GM12875 (cell line): ENCODE measurements around the gene FAM83E.
"Not testable (repeated sequence)": the region's sequence is repeated elsewhere in the genome, so short reads cannot be mapped to it uniquely, and the experiment has no call there.

Source experiments
- H3K4me3 ChIP-seq: one replicate; pipeline ENCODE4 v1.5.1; 2011; ENCODE audit warnings: low read depth, low read length, control low read depth
- CTCF ChIP-seq: IDR thresholded peaks from 2 replicates; pipeline ENCODE4 v1.5.1; 2011; ENCODE audit warnings: low read depth, mild to moderate bottlenecking, control low read depth, inconsistent platforms, low read length, moderate library complexity, borderline replicate concordance; ENCODE audit not compliant: insufficient read depth

Gene FAM83E

GRCh38 chr19:48582168-48582567 is 32.7 kb downstream of the FAM83E start:
- no peak for TF ChIP-seq CTCF

GRCh38 chr19:48578891-48579290 is 36.0 kb downstream of the FAM83E start:
- no peak overlapping the region for H3K4me3 ChIP-seq
- TF ChIP-seq CTCF = no peak

More at GRCh38 chr19:48582168-48582567, 32.7 kb downstream of the FAM83E start:
- H3K4me3 ChIP-seq = no peak overlapping the region

GRCh38 chr19:48577908-48578307 is 37.0 kb downstream of the FAM83E start:
- not testable (repeated sequence) for H3K4me3 ChIP-seq

- no peak for TF ChIP-seq CTCF
- H3K4me3 ChIP-seq = no peak overlapping the region
Measured at GRCh38 chr19:48575931-48576622, 38.8 kb downstream of the FAM83E start.

GRCh38 chr19:48573163-48573505 is 41.7 kb downstream of the FAM83E start:
- H3K4me3 ChIP-seq = no peak overlapping the region
- no peak for TF ChIP-seq CTCF

GRCh38 chr19:48571378-48572162 is 43.3 kb downstream of the FAM83E start:
- TF ChIP-seq CTCF = no peak
- H3K4me3 ChIP-seq = no peak overlapping the region

GRCh38 chr19:48569814-48570213 is 45.1 kb downstream of the FAM83E start:
- TF ChIP-seq CTCF = no peak

More at GRCh38 chr19:48569814-48570213, 45.1 kb downstream of the FAM83E start:
- H3K4me3 ChIP-seq = no peak overlapping the region
